Right lung (tissue), 5 donors: Measurements from ENCODE around the gene BRD2. TPM values are rescaled to one million over a fixed set of nuclear protein-coding genes. Genes with fewer than 3 reads are reported as not detected.

Source experiments
- DNase-seq, 2 donors: peaks; one replicate each; pipeline ENCODE4 v3.0.0-alpha.2; 2013
- polyA plus RNA-seq, 5 donors: library from polyadenylated mRNA; unstranded; fragments of 120-200 nt; gene quantifications; one replicate each; pipeline versions ENCODE4 v1.2.1 to v1.2.3, GENCODE V29; 2013; ENCODE audit warnings: inconsistent platforms in 1 of 5, low replicate concordance in 1 of 5; ENCODE audit not compliant: insufficient read length in 5 of 5, insufficient read depth in 1 of 5

BRD2 gene
- polyA plus RNA-seq, 5 donors: 288 to 321 (median 308) TPM

GRCh38 chr6:32945953-32946352 is 22.4 kb upstream of the BRD2 start:
- no peak for DNase-seq

GRCh38 chr6:32946893-32947292 is 21.5 kb upstream of the BRD2 start:
- DNase-seq: no peak

GRCh38 chr6:32947552-32948465 is 20.6 kb upstream of the BRD2 start:
- DNase-seq: no peak

- DNase-seq: no peak
Measured at GRCh38 chr6:32949113-32949512, 19.3 kb upstream of the BRD2 start.

GRCh38 chr6:32950010-32950409 is 18.4 kb upstream of the BRD2 start:
- DNase-seq: no peak

GRCh38 chr6:32950449-32950848 is 17.9 kb upstream of the BRD2 start:
- DNase-seq: no peak

GRCh38 chr6:32952817-32953739 is 15.3 kb upstream of the BRD2 start, which contains the start of gene HLA-DMA:
HLA-DMA (minus strand) TSS chr6:32953097; CDS start chr6:32953036, 61 bp downstream.
- peak; percentile 76 to 82 for DNase-seq

- no peak for DNase-seq
Measured at GRCh38 chr6:32953775-32954174, 14.6 kb upstream of the BRD2 start.

GRCh38 chr6:32954267-32954666 is 14.1 kb upstream of the BRD2 start:
- DNase-seq: no peak

GRCh38 chr6:32954986-32955802 is 13.2 kb upstream of the BRD2 start:
- no peak for DNase-seq

- DNase-seq: no peak
Measured at GRCh38 chr6:32956176-32956575, 12.2 kb upstream of the BRD2 start.

GRCh38 chr6:32960563-32960962 is 7.8 kb upstream of the BRD2 start:
- no peak for DNase-seq

- no peak for DNase-seq
Measured at GRCh38 chr6:32962213-32962826, 6.1 kb upstream of the BRD2 start.

GRCh38 chr6:32963866-32964265 is 4.5 kb upstream of the BRD2 start:
- DNase-seq: no peak

GRCh38 chr6:32964776-32965175 is 3.6 kb upstream of the BRD2 start:
- DNase-seq: no peak

- DNase-seq: no peak
Measured at GRCh38 chr6:32967151-32968091, 973 bp upstream of the BRD2 start.

- DNase-seq: peak; percentile 65 to 72
Measured at GRCh38 chr6:32968867-32969684, 682 bp downstream of the BRD2 start.

GRCh38 chr6:32969685-32970412 is 1.5 kb downstream of the BRD2 start:
- DNase-seq: peak; percentile 84
